ENCODE data around the gene HIKESHI. TPM values are rescaled to one million over a fixed set of nuclear protein-coding genes. Genes with fewer than 3 reads are reported as not detected.

The HIKESHI gene
- 10 to 100 TPM; 63.8 to 64.0 TPM for total RNA-seq

DNA sequence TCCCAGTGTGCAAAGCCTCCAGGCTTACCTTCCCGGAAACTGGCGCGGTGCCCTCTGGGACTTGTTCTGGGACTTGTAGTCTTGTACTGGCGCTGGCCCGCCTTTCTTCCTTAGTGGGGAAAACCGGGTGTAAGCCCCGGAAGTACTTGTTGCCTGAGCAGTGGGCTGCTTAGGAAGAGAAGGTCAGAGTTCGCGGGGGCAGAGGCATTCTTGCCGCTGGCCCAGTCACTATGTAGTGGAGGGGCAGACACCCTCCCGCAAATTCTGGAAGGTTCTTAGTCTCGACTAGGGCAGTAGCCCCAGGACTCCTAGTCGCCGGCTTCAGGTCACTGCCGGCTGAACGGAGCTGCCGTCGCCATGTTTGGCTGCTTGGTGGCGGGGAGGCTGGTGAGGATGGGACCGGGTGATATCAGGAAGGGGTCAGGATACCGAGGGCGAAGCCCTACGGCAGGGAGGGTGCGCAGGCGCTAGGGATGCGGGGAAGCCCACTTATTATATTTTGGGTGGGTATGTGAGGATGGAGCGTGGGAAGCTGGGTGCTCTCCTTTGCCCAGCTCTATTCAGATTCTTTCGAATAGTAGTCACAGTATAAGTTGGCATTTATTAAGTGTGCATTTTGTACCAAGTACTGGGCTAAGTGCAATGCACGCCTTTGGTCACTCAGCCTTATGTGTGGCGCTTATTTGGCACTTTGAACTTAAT is at the start of gene HIKESHI:
TSS of gene HIKESHI (plus strand) at position 149 of the 702 bp plus-strand sequence. CDS start at position 358, 209 bp downstream.
- peak; percentile 97 to 99 for ATAC-seq (replicated peaks in 1 of 2)
- peaks cover 0 to 6% of the 10 kb centered on the region in 2 donors for H3K36me3 Mint-ChIP-seq (ENCODE audit: insufficient read depth in 2 of 2)
- DNase-seq = peak; percentile 91 to 92
- H3K4me1 Mint-ChIP-seq (ENCODE audit: low read depth) = peaks cover 36% of the 10 kb centered on the region
- H3K27me3 Mint-ChIP-seq (ENCODE audit: low read depth) = no peaks in the 10 kb centered on the region
- H3K27ac Mint-ChIP-seq = peak within 1 kb of the TSS; percentile 99
- H3K4me3 Mint-ChIP-seq = peak within 1 kb of the TSS; percentile 99 to 100
- H3K9me3 Mint-ChIP-seq = no peaks in the 10 kb centered on the region

- Mint-ChIP-seq H3K4me3 (peak overlapping the region; percentile 14 to 70), H3K4me1 (ENCODE audit: low read depth) (peaks cover 64% of the 10 kb centered on the region), H3K27me3 (ENCODE audit: low read depth) (no peaks in the 10 kb centered on the region), H3K27ac (peak overlapping the region; percentile 86), H3K36me3 (ENCODE audit: insufficient read depth in 2 of 2) (peaks cover 8 to 41% of the 10 kb centered on the region in 2 donors), H3K9me3 (no peaks in the 10 kb centered on the region)
- DNase-seq (no peak), ATAC-seq (replicated peaks in 1 of 2) (peak; percentile 70 to 81)
These were observed 46.1 kb upstream of the HIKESHI start for GRCh38 chr11:86255896-86256295.

DNA sequence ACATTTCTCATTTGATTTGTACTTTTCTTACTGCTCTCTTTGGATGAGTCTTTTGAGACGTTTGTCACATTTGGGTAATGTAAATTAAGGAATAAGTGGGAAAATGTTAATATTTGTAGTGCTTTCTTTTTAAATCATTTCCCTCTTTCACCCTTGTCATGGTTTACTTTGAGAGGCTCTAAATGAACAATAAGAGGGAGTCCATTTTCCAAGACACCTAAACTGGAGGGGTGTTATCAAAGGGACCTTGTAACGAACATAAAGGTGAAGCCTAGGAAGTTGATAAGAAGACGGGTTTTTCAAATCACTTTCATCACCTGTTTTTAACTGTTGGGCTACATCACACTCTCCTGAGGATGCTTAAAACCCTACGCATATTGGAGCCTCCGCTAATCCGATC is 45.4 kb upstream of the HIKESHI start:
- DNase-seq (no peak), ATAC-seq (replicated peaks in 1 of 2) (peak in 1 of 2 donors; percentile 18)
- peaks cover 58% of the 10 kb centered on the region for H3K4me1 Mint-ChIP-seq (ENCODE audit: low read depth)
- peak overlapping the region in 1 of 2 donors; percentile 57 for H3K4me3 Mint-ChIP-seq
- H3K27ac Mint-ChIP-seq = peak overlapping the region; percentile 86
- no peaks in the 10 kb centered on the region for H3K9me3 Mint-ChIP-seq
- no peaks in the 10 kb centered on the region for H3K27me3 Mint-ChIP-seq (ENCODE audit: low read depth)
- peaks cover 8 to 41% of the 10 kb centered on the region in 2 donors for H3K36me3 Mint-ChIP-seq (ENCODE audit: insufficient read depth in 2 of 2)

DNA sequence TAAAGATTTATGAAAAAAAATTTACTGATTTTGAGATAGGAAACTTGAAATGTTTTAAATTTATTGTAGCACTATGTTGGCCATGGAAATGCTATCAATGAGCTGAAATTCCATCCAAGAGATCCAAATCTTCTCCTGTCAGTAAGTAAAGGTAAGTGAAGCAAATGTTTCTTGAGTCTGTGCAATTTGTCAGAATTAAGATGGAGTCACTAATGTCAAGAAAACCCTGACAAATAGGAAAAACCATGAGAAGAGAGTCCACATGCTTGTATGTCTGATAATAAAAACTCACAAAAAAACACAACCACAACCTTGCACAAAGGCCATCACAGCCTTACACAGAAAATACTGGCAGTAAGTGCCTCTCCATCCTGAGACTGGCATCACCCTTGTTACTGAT is 44.6 kb upstream of the HIKESHI start:
- Mint-ChIP-seq H3K4me3 (no peak overlapping the region), H3K27me3 (ENCODE audit: low read depth) (no peaks in the 10 kb centered on the region), H3K27ac (peak overlapping the region; percentile 86), H3K4me1 (ENCODE audit: low read depth) (peaks cover 56% of the 10 kb centered on the region), H3K9me3 (no peaks in the 10 kb centered on the region), H3K36me3 (ENCODE audit: insufficient read depth in 2 of 2) (peaks cover 11 to 40% of the 10 kb centered on the region in 2 donors)
- no peak for ATAC-seq (replicated peaks in 1 of 2)
- no peak for DNase-seq

- no peak for DNase-seq
- peak overlapping the region; percentile 60 for H3K27ac Mint-ChIP-seq
- no peaks in the 10 kb centered on the region for H3K9me3 Mint-ChIP-seq
- peaks cover 55% of the 10 kb centered on the region for H3K4me1 Mint-ChIP-seq (ENCODE audit: low read depth)
- no peaks in the 10 kb centered on the region for H3K27me3 Mint-ChIP-seq (ENCODE audit: low read depth)
- H3K36me3 Mint-ChIP-seq (ENCODE audit: insufficient read depth in 2 of 2) = peaks cover 13 to 44% of the 10 kb centered on the region in 2 donors
- ATAC-seq (replicated peaks in 1 of 2) = no peak
- no peak overlapping the region for H3K4me3 Mint-ChIP-seq
These were observed 42.3 kb upstream of the HIKESHI start for GRCh38 chr11:86259730-86260129.

DNA sequence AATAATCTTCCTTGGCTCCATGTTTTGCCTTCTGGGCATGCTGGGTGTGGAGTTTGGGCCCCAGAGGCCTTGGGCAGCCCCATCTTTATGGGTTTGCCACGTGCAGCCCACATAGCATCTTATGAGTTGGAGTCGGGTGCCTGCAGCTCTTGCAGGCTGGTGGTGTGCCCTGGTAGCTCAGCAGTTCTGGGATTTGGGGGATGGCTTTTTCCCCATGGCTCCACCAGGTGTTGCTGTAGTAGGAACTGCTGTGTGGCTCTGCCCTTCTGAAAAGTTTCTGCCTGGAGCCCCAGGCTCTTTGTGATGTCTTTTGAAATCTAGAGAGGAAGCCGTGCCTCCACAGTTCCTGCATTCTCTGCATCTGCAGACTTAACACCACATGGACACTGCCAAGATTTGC is 40.7 kb upstream of the HIKESHI start:
- no peaks in the 10 kb centered on the region for H3K9me3 Mint-ChIP-seq
- H3K36me3 Mint-ChIP-seq (ENCODE audit: insufficient read depth in 2 of 2) = peaks cover 13 to 46% of the 10 kb centered on the region in 2 donors
- ATAC-seq (replicated peaks in 1 of 2) (no peak), DNase-seq (no peak)
- H3K27me3 Mint-ChIP-seq (ENCODE audit: low read depth) = no peaks in the 10 kb centered on the region
- H3K4me3 Mint-ChIP-seq = no peak overlapping the region
- no peak overlapping the region for H3K27ac Mint-ChIP-seq
- peaks cover 51% of the 10 kb centered on the region for H3K4me1 Mint-ChIP-seq (ENCODE audit: low read depth)

DNA sequence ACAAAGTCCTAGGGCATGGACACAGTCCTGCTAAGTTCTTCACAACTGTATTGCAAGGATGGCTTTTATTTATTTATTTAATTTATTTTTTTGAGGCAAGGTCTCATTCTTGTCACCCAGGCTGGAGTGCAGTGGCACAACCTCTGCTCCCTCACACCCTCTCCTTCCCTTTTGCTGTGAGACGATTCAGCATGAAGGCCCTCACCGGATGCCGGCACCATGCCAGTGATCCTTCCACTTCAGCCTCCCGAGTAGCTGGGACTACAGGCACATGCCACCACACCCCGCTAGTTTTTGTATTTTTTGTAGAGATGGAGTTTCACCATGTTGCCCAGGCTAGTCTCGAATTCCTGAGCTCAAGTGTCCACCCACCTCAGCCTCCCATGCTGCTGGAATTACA is 39.7 kb upstream of the HIKESHI start:
- no peaks in the 10 kb centered on the region for H3K9me3 Mint-ChIP-seq
- H3K27ac Mint-ChIP-seq = peak overlapping the region; percentile 65
- no peak for ATAC-seq (replicated peaks in 1 of 2)
- H3K4me3 Mint-ChIP-seq = no peak overlapping the region
- no peak for DNase-seq
- no peaks in the 10 kb centered on the region for H3K27me3 Mint-ChIP-seq (ENCODE audit: low read depth)
- peaks cover 42% of the 10 kb centered on the region for H3K4me1 Mint-ChIP-seq (ENCODE audit: low read depth)
- peaks cover 11 to 41% of the 10 kb centered on the region in 2 donors for H3K36me3 Mint-ChIP-seq (ENCODE audit: insufficient read depth in 2 of 2)

GRCh38 chr11:86264649-86265048 is 37.4 kb upstream of the HIKESHI start:
- H3K27ac Mint-ChIP-seq = peak overlapping the region; percentile 65
- H3K36me3 Mint-ChIP-seq (ENCODE audit: insufficient read depth in 2 of 2) = peaks cover 13 to 37% of the 10 kb centered on the region in 2 donors
- H3K4me3 Mint-ChIP-seq = no peak overlapping the region
- DNase-seq (no peak), ATAC-seq (replicated peaks in 1 of 2) (no peak)
- H3K4me1 Mint-ChIP-seq (ENCODE audit: low read depth) = peaks cover 38% of the 10 kb centered on the region
- no peaks in the 10 kb centered on the region for H3K9me3 Mint-ChIP-seq
- no peaks in the 10 kb centered on the region for H3K27me3 Mint-ChIP-seq (ENCODE audit: low read depth)

- peak in 1 of 2 donors; percentile 63 for ATAC-seq (replicated peaks in 1 of 2)
- no peak for DNase-seq
- H3K4me1 Mint-ChIP-seq (ENCODE audit: low read depth) = peaks cover 40% of the 10 kb centered on the region
- H3K27me3 Mint-ChIP-seq (ENCODE audit: low read depth) = no peaks in the 10 kb centered on the region
- H3K9me3 Mint-ChIP-seq = no peaks in the 10 kb centered on the region
- H3K4me3 Mint-ChIP-seq = no peak overlapping the region
- peaks cover 17 to 39% of the 10 kb centered on the region in 2 donors for H3K36me3 Mint-ChIP-seq (ENCODE audit: insufficient read depth in 2 of 2)
- H3K27ac Mint-ChIP-seq = peak overlapping the region; percentile 65
These were observed 36.8 kb upstream of the HIKESHI start for GRCh38 chr11:86265194-86265593.

DNA sequence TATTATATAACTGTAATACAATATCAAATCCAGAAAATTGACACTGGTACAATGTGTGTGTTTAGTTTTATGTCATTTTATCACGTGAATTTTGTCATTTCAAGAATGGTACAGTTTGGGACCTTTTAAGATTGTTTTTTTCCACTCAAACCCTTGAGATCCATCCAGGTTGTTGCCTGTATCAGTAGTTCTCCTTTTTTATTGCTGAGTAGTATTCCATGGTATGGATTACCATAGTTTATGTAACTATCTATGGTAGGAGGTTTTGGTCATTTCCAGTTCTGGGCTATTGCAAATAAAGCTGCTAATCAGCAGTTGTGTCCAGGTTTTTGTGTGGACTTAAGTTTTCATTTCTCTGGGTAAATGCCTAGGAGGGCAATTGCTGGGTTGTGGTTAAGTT is 32.4 kb upstream of the HIKESHI start:
- Mint-ChIP-seq H3K4me3 (no peak overlapping the region), H3K4me1 (ENCODE audit: low read depth) (peaks cover 60% of the 10 kb centered on the region), H3K27me3 (ENCODE audit: low read depth) (no peaks in the 10 kb centered on the region), H3K27ac (peak overlapping the region; percentile 70), H3K9me3 (no peaks in the 10 kb centered on the region), H3K36me3 (ENCODE audit: insufficient read depth in 2 of 2) (peaks cover 24 to 54% of the 10 kb centered on the region in 2 donors)
- no peak for DNase-seq
- no peak for ATAC-seq (replicated peaks in 1 of 2)

- ATAC-seq (replicated peaks in 1 of 2) (no peak), DNase-seq (no peak)
- no peak overlapping the region for H3K4me3 Mint-ChIP-seq
- H3K4me1 Mint-ChIP-seq (ENCODE audit: low read depth) = peaks cover 66% of the 10 kb centered on the region
- H3K27me3 Mint-ChIP-seq (ENCODE audit: low read depth) = no peaks in the 10 kb centered on the region
- peaks cover 35 to 67% of the 10 kb centered on the region in 2 donors for H3K36me3 Mint-ChIP-seq (ENCODE audit: insufficient read depth in 2 of 2)
- no peak overlapping the region for H3K27ac Mint-ChIP-seq
- no peaks in the 10 kb centered on the region for H3K9me3 Mint-ChIP-seq
These were observed 27.5 kb upstream of the HIKESHI start for GRCh38 chr11:86274503-86274902.

DNA sequence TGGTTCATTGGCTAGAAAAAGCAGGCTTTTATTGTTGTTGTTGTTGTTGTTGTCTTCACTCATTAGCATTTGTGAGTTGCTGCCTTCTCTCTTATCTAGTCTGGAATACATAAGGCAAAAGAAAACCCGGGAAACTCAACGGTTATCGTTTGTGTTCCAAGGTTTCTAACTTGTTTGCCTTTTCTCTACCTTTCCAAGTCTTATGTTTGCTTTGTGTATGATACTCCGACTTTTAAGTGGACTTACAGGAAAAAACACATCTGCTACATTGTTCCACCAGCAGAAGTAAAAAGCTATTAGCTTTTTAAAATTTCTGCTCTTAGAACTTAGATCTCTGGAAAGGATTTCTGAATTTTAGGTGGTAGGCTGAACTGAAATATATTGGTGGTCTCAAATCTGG is 27.0 kb upstream of the HIKESHI start:
- Mint-ChIP-seq H3K27me3 (ENCODE audit: low read depth) (no peaks in the 10 kb centered on the region), H3K4me1 (ENCODE audit: low read depth) (peaks cover 63% of the 10 kb centered on the region), H3K27ac (peak overlapping the region; percentile 49), H3K36me3 (ENCODE audit: insufficient read depth in 2 of 2) (peaks cover 32 to 67% of the 10 kb centered on the region in 2 donors), H3K9me3 (no peaks in the 10 kb centered on the region), H3K4me3 (peak overlapping the region in 1 of 2 donors; percentile 10)
- DNase-seq = no peak
- ATAC-seq (replicated peaks in 1 of 2) = no peak

GRCh38 chr11:86275493-86276370 is 26.3 kb upstream of the HIKESHI start:
- peaks cover 58% of the 10 kb centered on the region for H3K4me1 Mint-ChIP-seq (ENCODE audit: low read depth)
- ATAC-seq (replicated peaks in 1 of 2) = peak; percentile 44 to 84
- DNase-seq = no peak
- H3K9me3 Mint-ChIP-seq = no peaks in the 10 kb centered on the region
- H3K36me3 Mint-ChIP-seq (ENCODE audit: insufficient read depth in 2 of 2) = peaks cover 31 to 67% of the 10 kb centered on the region in 2 donors
- H3K4me3 Mint-ChIP-seq = peak overlapping the region in 1 of 2 donors; percentile 10
- no peaks in the 10 kb centered on the region for H3K27me3 Mint-ChIP-seq (ENCODE audit: low read depth)
- H3K27ac Mint-ChIP-seq = peak overlapping the region; percentile 58
